ENCODE data around the gene TSPAN14.

GRCh38 chr10:80459047-80459865 lies 5.1 kb downstream of the TSPAN14 start:
- TF ChIP-seq EZH2 (IDR thresholded peaks at IDR 0.05) (no peak), POLR2AphosphoS5 (IDR thresholded peaks at IDR 0.05; ENCODE audit: borderline replicate concordance, low read depth, low read length) (no peak), FOXP2 (optimal IDR thresholded peaks at IDR 0.05; ENCODE audit: control extremely low read depth, extremely low read length, insufficient read depth) (no peak)

Data from SK-N-MC (cell line).